Measurements from ENCODE around the gene PRG3.

Gene PRG3

DNA sequence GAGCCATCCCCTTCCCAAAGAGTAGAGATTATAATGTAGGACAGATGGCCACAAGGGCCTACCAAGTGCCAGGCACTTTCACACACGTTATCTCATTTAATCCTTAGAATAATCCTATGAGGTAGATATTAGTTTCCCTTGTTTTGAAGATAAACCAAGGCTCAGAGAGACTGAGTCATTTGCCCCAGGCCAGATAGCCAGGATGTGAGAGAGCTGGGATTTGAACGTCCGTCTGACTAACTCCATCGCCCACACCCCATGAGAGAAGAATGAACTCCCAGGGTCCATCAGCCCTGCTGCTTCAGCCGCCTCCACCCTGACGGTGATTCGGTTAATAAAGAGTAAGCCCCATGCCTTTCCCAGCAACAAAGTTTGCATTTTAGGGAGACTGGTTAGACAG lies 10.7 kb downstream of the PRG3 start:
- H3K4me2 ChIP-seq (ENCODE audit: low read depth, low read length, poor library complexity, severe bottlenecking): no peak overlapping the region

DNA sequence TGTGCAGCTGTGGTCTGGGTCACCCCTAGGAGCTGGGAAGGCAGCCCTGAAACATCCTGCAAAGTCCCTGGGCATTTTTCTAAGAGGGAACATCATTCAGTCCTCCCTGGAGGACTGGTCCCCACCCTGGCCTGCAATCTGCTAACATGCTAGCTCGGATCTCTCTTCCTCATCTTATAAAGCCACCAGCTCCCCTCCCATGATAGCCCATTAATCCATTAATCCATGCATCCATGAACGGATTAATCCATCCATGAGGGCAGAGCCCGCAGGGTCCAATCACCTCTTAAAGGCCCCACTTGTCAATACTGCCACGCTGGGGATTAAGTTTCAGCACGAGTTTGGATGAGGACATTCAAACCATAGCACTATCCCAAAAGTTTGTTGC lies 12.1 kb downstream of the PRG3 start:
- Histone ChIP-seq H3K4me3 (ENCODE audit: low read length, poor library complexity, severe bottlenecking) (no peak overlapping the region), H3K79me2 (ENCODE audit: insufficient read depth, low read length) (no peaks in the 10 kb centered on the region), H3K9ac (ENCODE audit: low read depth, low read length, poor library complexity, severe bottlenecking) (no peak overlapping the region), H3K27me3 (ENCODE audit: insufficient read depth, low read length, poor library complexity, severe bottlenecking) (no peaks in the 10 kb centered on the region), H3K4me2 (ENCODE audit: low read depth, low read length, poor library complexity, severe bottlenecking) (no peak overlapping the region), H3K9me3 (ENCODE audit: insufficient read depth, low read depth, low read length) (no peaks in the 10 kb centered on the region), H3K4me1 (ENCODE audit: insufficient read depth, low read length, poor library complexity, severe bottlenecking) (peaks cover 9% of the 10 kb centered on the region), H3K36me3 (ENCODE audit: insufficient read depth, low read length) (no peaks in the 10 kb centered on the region), H4K20me1 (ENCODE audit: insufficient read depth, low read length, poor library complexity, severe bottlenecking) (no peaks in the 10 kb centered on the region), H2AFZ (ENCODE audit: low read length) (no peak overlapping the region), H3K9me2 (replicated peaks; ENCODE audit: low read depth, low read length) (no peaks in the 10 kb centered on the region), H3F3A (ENCODE audit: low read depth) (no peaks in the 10 kb centered on the region)
- TF ChIP-seq EZH2phosphoT487 (IDR thresholded peaks at IDR 0.05; ENCODE audit: borderline replicate concordance): no peak
- TF ChIP-seq, protein P1, sequence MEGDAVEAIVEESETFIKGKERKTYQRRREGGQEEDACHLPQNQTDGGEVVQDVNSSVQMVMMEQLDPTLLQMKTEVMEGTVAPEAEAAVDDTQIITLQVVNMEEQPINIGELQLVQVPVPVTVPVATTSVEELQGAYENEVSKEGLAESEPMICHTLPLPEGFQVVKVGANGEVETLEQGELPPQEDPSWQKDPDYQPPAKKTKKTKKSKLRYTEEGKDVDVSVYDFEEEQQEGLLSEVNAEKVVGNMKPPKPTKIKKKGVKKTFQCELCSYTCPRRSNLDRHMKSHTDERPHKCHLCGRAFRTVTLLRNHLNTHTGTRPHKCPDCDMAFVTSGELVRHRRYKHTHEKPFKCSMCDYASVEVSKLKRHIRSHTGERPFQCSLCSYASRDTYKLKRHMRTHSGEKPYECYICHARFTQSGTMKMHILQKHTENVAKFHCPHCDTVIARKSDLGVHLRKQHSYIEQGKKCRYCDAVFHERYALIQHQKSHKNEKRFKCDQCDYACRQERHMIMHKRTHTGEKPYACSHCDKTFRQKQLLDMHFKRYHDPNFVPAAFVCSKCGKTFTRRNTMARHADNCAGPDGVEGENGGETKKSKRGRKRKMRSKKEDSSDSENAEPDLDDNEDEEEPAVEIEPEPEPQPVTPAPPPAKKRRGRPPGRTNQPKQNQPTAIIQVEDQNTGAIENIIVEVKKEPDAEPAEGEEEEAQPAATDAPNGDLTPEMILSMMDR (conservative IDR thresholded peaks at IDR 0.05; ENCODE audit: low read length): no peak

More for the DNA sequence above, 10.7 kb downstream of the PRG3 start:
- no peaks in the 10 kb centered on the region for H3F3A ChIP-seq (ENCODE audit: low read depth)
- H3K4me3 ChIP-seq (ENCODE audit: low read length, poor library complexity, severe bottlenecking): no peak overlapping the region
- H3K27me3 ChIP-seq (ENCODE audit: insufficient read depth, low read length, poor library complexity, severe bottlenecking): no peaks in the 10 kb centered on the region
- no peaks in the 10 kb centered on the region for H4K20me1 ChIP-seq (ENCODE audit: insufficient read depth, low read length, poor library complexity, severe bottlenecking)
- TF ChIP-seq, protein P1 (conservative IDR thresholded peaks at IDR 0.05; ENCODE audit: low read length): no peak
- TF ChIP-seq EZH2phosphoT487 (IDR thresholded peaks at IDR 0.05; ENCODE audit: borderline replicate concordance): no peak
- no peaks in the 10 kb centered on the region for H3K9me3 ChIP-seq (ENCODE audit: insufficient read depth, low read depth, low read length)
- H3K79me2 ChIP-seq (ENCODE audit: insufficient read depth, low read length): no peaks in the 10 kb centered on the region
- H3K36me3 ChIP-seq (ENCODE audit: insufficient read depth, low read length): no peaks in the 10 kb centered on the region
- H2AFZ ChIP-seq (ENCODE audit: low read length): no peak overlapping the region
- H3K9me2 ChIP-seq (replicated peaks; ENCODE audit: low read depth, low read length): no peaks in the 10 kb centered on the region
- no peak overlapping the region for H3K9ac ChIP-seq (ENCODE audit: low read depth, low read length, poor library complexity, severe bottlenecking)
- peaks cover 9% of the 10 kb centered on the region for H3K4me1 ChIP-seq (ENCODE audit: insufficient read depth, low read length, poor library complexity, severe bottlenecking)

DNA sequence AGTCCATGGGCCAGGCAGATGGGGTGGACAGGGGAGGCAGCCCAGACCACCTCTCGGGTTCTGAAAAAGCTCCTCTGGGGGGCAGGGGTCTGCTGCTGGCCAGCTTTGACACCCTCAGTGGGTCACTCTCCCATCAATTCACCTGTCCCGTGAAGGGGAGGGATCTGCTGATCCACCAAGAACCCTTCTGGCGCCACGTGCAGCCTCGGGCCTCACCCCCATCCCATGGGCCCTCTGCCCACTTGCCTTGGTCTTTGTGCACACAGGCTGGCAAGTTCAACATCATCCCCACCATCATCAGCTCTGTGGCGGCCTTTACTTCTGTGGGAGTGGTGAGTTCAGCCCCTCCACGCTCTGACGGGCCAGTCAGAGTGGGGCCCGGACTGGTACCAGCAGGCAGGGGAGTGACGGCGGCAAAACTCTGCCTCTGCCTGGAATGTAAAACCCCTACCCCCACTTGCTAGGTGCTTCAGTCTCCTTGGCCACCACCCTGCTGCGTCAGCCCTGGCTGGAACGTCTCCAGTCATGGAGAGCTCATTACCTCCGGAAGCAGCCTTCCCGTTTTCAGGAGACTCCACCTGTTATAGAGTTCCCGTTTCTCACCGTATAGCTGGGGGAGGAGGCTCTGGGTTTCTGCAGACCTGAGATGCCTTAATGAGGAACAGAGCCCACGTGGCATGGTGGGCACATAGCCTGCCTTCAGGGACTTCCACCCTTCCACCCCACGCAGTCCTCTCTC lies 12.7 kb downstream of the PRG3 start:
- no peaks in the 10 kb centered on the region for H3K79me2 ChIP-seq (ENCODE audit: insufficient read depth, low read length)
- no peaks in the 10 kb centered on the region for H3K9me2 ChIP-seq (replicated peaks; ENCODE audit: low read depth, low read length)
- H3K4me3 ChIP-seq (ENCODE audit: low read length, poor library complexity, severe bottlenecking): no peak overlapping the region
- H3K9ac ChIP-seq (ENCODE audit: low read depth, low read length, poor library complexity, severe bottlenecking): no peak overlapping the region
- no peaks in the 10 kb centered on the region for H3F3A ChIP-seq (ENCODE audit: low read depth)
- H3K27me3 ChIP-seq (ENCODE audit: insufficient read depth, low read length, poor library complexity, severe bottlenecking): no peaks in the 10 kb centered on the region
- H3K4me1 ChIP-seq (ENCODE audit: insufficient read depth, low read length, poor library complexity, severe bottlenecking): peaks cover 9% of the 10 kb centered on the region
- no peaks in the 10 kb centered on the region for H3K9me3 ChIP-seq (ENCODE audit: insufficient read depth, low read depth, low read length)
- H4K20me1 ChIP-seq (ENCODE audit: insufficient read depth, low read length, poor library complexity, severe bottlenecking): no peaks in the 10 kb centered on the region
- no peak overlapping the region for H3K4me2 ChIP-seq (ENCODE audit: low read depth, low read length, poor library complexity, severe bottlenecking)
- TF ChIP-seq, protein P1 (conservative IDR thresholded peaks at IDR 0.05; ENCODE audit: low read length): no peak
- no peak for TF ChIP-seq EZH2phosphoT487 (IDR thresholded peaks at IDR 0.05; ENCODE audit: borderline replicate concordance)
- H3K36me3 ChIP-seq (ENCODE audit: insufficient read depth, low read length): no peaks in the 10 kb centered on the region
- no peak overlapping the region for H2AFZ ChIP-seq (ENCODE audit: low read length)
